ENCODE measurements around the gene PRR36. TPM values are rescaled to one million over a fixed set of nuclear protein-coding genes. Genes with fewer than 3 reads are reported as not detected.
A peak's percentile ranks its signal among the peaks of the same experiment; 100 is the strongest.

Gene PRR36
- total RNA-seq, 1 experiment from 2014 or later = 12.9 TPM

DNA sequence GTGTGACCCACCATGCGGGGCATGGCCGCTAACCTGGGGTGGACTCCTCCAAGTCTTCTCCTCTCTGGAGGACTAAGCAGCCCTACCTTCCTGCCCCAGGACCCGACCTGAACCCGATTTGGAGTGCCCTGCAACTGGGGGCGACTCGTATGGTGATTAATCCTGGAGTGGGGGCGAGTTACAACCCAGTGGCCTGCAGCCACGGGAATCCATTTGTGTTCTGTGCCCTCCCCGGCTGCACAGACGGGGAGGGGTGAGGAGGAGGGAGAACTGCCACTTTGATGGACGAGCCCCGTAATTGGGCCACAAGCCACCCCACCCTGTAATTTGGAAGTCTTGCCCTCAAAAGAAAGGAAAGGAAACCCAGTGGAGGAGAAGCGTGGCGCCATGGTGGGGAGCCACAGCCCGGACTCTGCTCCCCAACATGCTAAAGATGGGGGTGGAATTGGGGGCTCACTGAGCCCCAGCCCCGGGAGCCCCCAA is 18.0 kb downstream of the PRR36 start:
- no peaks in the 10 kb centered on the region for H3K36me3 ChIP-seq (ENCODE audit: low read depth)
- no peaks in the 10 kb centered on the region for H4K20me1 ChIP-seq (ENCODE audit: insufficient read depth)
- H3K9me2 ChIP-seq (ENCODE audit: insufficient read depth) = no peaks in the 10 kb centered on the region
- no peak overlapping the region for H3K4me2 ChIP-seq
- H2AFZ ChIP-seq = no peak overlapping the region
- peaks cover 20% of the 10 kb centered on the region; the same call in 1 of the 2 replicates for H3F3A ChIP-seq (ENCODE audit: insufficient read depth, low read depth)
- H3K27ac ChIP-seq = no peak overlapping the region
- no TSS peak for BruUV-seq (replicated peaks)
- ChIA-PET POLR2A (ENCODE audit: unreplicated experiment) (no interaction called here), CTCF (no interaction called here)
- H3K79me2 ChIP-seq (ENCODE audit: low read depth) = no peaks in the 10 kb centered on the region
- H3K27me3 ChIP-seq (ENCODE audit: insufficient read depth, low read depth) = no peaks in the 10 kb centered on the region
- no peak for DNase-seq
- intact Hi-C loops (cut with micrococcal nuclease; ENCODE audit: unreplicated experiment) = loop anchor here (10.0 kb wide), 1 partner anchor 399 kb away; no protein-coding TSS in a partner anchor
- TF ChIP-seq, protein P1, sequence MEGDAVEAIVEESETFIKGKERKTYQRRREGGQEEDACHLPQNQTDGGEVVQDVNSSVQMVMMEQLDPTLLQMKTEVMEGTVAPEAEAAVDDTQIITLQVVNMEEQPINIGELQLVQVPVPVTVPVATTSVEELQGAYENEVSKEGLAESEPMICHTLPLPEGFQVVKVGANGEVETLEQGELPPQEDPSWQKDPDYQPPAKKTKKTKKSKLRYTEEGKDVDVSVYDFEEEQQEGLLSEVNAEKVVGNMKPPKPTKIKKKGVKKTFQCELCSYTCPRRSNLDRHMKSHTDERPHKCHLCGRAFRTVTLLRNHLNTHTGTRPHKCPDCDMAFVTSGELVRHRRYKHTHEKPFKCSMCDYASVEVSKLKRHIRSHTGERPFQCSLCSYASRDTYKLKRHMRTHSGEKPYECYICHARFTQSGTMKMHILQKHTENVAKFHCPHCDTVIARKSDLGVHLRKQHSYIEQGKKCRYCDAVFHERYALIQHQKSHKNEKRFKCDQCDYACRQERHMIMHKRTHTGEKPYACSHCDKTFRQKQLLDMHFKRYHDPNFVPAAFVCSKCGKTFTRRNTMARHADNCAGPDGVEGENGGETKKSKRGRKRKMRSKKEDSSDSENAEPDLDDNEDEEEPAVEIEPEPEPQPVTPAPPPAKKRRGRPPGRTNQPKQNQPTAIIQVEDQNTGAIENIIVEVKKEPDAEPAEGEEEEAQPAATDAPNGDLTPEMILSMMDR (conservative IDR thresholded peaks at IDR 0.05) = no peak
- TF ChIP-seq EZH2 (IDR thresholded peaks at IDR 0.05; ENCODE audit: low read depth) = no peak
- peaks cover 9% of the 10 kb centered on the region for H3K4me1 ChIP-seq (replicated peaks; ENCODE audit: insufficient read depth)
- no peak overlapping the region for H3K4me3 ChIP-seq
- H3K9me3 ChIP-seq (ENCODE audit: insufficient read depth, low read depth) = no peaks in the 10 kb centered on the region

DNA sequence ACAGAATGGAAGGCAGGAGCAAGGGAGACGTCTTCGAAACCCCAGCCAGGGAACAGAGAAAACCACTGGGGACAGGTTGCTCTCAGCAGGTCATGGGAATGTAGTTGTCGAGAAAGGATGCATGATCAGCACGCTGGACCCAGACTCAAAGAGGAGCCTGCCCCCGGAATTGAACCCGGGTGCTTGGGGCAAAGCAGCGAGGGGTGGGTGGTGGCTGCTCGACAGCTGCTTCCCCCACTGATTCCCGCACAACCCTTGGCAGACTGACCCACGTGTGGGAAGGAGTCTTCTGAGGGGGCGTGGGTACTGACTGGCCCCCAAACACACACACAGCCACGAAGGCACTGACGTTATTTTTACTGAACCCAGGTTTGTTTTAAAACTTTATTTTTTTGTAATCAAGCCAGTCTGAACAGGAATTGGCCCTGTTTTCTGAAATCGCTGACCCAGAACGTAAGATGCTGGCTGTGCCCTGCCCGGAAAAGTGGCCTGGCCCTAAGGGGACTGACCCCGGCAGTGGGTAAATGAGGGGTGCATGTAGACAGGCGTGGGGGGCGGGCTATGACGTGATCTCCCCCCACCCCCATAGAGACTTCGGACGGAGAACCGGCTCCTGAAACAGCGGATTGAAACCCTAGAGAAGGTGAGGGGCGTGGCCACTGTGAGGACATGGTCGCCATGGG is 18.6 kb downstream of the PRR36 start:
- CTCF ChIA-PET = no interaction called here

GRCh38 chr19:7853770-7854128 is 20.4 kb downstream of the PRR36 start:
- Histone ChIP-seq H3K4me3 (no peak overlapping the region), H2AFZ (no peak overlapping the region), H3F3A (ENCODE audit: insufficient read depth, low read depth) (peaks cover 31% of the 10 kb centered on the region; the same call in 1 of the 2 replicates), H3K36me3 (ENCODE audit: low read depth) (no peaks in the 10 kb centered on the region), H3K9me3 (ENCODE audit: insufficient read depth, low read depth) (no peaks in the 10 kb centered on the region), H3K27me3 (ENCODE audit: insufficient read depth, low read depth) (no peaks in the 10 kb centered on the region), H3K79me2 (ENCODE audit: low read depth) (no peaks in the 10 kb centered on the region), H3K4me1 (replicated peaks; ENCODE audit: insufficient read depth) (peaks cover 14% of the 10 kb centered on the region), H3K4me2 (peak overlapping the region; percentile 64), H3K27ac (no peak overlapping the region), H3K9me2 (ENCODE audit: insufficient read depth) (no peaks in the 10 kb centered on the region), H4K20me1 (ENCODE audit: insufficient read depth) (no peaks in the 10 kb centered on the region)
- CTCF ChIA-PET = interaction anchor here (0.6 to 0.7 kb wide), 2 partner anchors 50 to 151 kb away, joined by 3 read pairs; partner anchors contain the start of gene MAP2K7
- no TSS peak for BruUV-seq (replicated peaks)
- intact Hi-C loops (cut with micrococcal nuclease; ENCODE audit: unreplicated experiment) = loop anchor here (1.0 to 10.0 kb wide), 7 partner anchors 49 to 501 kb away; partner anchors contain the start of genes MAP2K7, SNAPC2 and TRAPPC5
- no peak for DNase-seq
- TF ChIP-seq, protein P1 (conservative IDR thresholded peaks at IDR 0.05) = no peak
- no peak for TF ChIP-seq EZH2 (IDR thresholded peaks at IDR 0.05; ENCODE audit: low read depth)
- POLR2A ChIA-PET (ENCODE audit: unreplicated experiment) = no interaction called here

More for the DNA sequence above, 18.6 kb downstream of the PRR36 start:
- H2AFZ ChIP-seq = no peak overlapping the region
- no peak overlapping the region for H3K4me2 ChIP-seq
- H3K4me3 ChIP-seq = no peak overlapping the region
- no peaks in the 10 kb centered on the region for H3K27me3 ChIP-seq (ENCODE audit: insufficient read depth, low read depth)
- no peaks in the 10 kb centered on the region for H3K9me2 ChIP-seq (ENCODE audit: insufficient read depth)
- TF ChIP-seq, protein P1 (conservative IDR thresholded peaks at IDR 0.05) = no peak
- no peak for TF ChIP-seq EZH2 (IDR thresholded peaks at IDR 0.05; ENCODE audit: low read depth)
- BruUV-seq (replicated peaks) = no TSS peak
- no peak overlapping the region for H3K27ac ChIP-seq
- H3F3A ChIP-seq (ENCODE audit: insufficient read depth, low read depth) = peaks cover 19% of the 10 kb centered on the region; the same call in 1 of the 2 replicates
- H3K79me2 ChIP-seq (ENCODE audit: low read depth) = no peaks in the 10 kb centered on the region
- no peaks in the 10 kb centered on the region for H4K20me1 ChIP-seq (ENCODE audit: insufficient read depth)
- DNase-seq = no peak
- H3K4me1 ChIP-seq (replicated peaks; ENCODE audit: insufficient read depth) = peaks cover 9% of the 10 kb centered on the region
- no peaks in the 10 kb centered on the region for H3K36me3 ChIP-seq (ENCODE audit: low read depth)
- H3K9me3 ChIP-seq (ENCODE audit: insufficient read depth, low read depth) = no peaks in the 10 kb centered on the region
- intact Hi-C loops (cut with micrococcal nuclease; ENCODE audit: unreplicated experiment) = loop anchor here (10.0 kb wide), 1 partner anchor 399 kb away; no protein-coding TSS in a partner anchor
- POLR2A ChIA-PET (ENCODE audit: unreplicated experiment) = no interaction called here
